CD4-positive, CD25-positive, alpha-beta regulatory T cell (primary cell): Measurements from ENCODE around the gene MYBL2. TPM values are rescaled to one million over a fixed set of nuclear protein-coding genes. Genes with fewer than 3 reads are reported as not detected.
"Not testable (repeated sequence)": the region's sequence is repeated elsewhere in the genome, so short reads cannot be mapped to it uniquely, and the experiment has no call there.

Experiments
- ATAC-seq, 2 donors: fragments of 150-1000 bp; cut with Tn5 transposase; one replicate each; pipeline ENCODE4 v1.10.0; 2021; ENCODE audit warnings: low read depth in 2 of 2, moderate number of reproducible peaks in 2 of 2, moderate library complexity in 1 of 2
- DNase-seq, 3 donors: peaks; one replicate each; pipeline versions ENCODE4 v3.0.0 to v3.0.0-alpha.2; 2012 to 2022; ENCODE audit warnings: mixed read lengths in 1 of 3
- H3K27ac ChIP-seq: one replicate; pipeline ENCODE4 v1.7.0; 2013; ENCODE audit warnings: mild to moderate bottlenecking, low read length; ENCODE audit not compliant: insufficient read depth, poor library complexity, severe bottlenecking
- H3K27me3 ChIP-seq: one replicate; pipeline ENCODE4 v1.7.0; 2013; ENCODE audit warnings: low read length; ENCODE audit not compliant: control insufficient read depth, insufficient read depth
- H3K36me3 ChIP-seq: one replicate; pipeline ENCODE4 v1.7.0; 2013; ENCODE audit warnings: mild to moderate bottlenecking, low read length, moderate library complexity; ENCODE audit not compliant: control insufficient read depth, insufficient read depth
- H3K4me1 ChIP-seq: 2 replicates; pipeline ENCODE4 v1.7.0; 2013; ENCODE audit warnings: mild to moderate bottlenecking, low read length; ENCODE audit not compliant: insufficient read depth, control insufficient read depth, poor library complexity, severe bottlenecking
- H3K4me3 ChIP-seq: one replicate; pipeline ENCODE4 v1.7.0; 2013; ENCODE audit warnings: low read depth, mild to moderate bottlenecking, low read length, moderate library complexity
- H3K9me3 ChIP-seq, 2 experiments: 1 replicate in 1 of 2; 2 replicates in 1 of 2; pipeline ENCODE4 v1.7.0; 2013; ENCODE audit warnings: low read length in 2 of 2, mild to moderate bottlenecking in 1 of 2, moderate library complexity in 1 of 2; ENCODE audit not compliant: control insufficient read depth in 2 of 2
- H3K27ac Mint-ChIP-seq, 3 donors: one replicate each; pipeline ENCODE4 v1.8.0; 2020 to 2022; ENCODE audit warnings: mild to moderate bottlenecking in 3 of 3, mixed read lengths in 3 of 3, moderate library complexity in 2 of 3
- H3K27me3 Mint-ChIP-seq: one replicate; pipeline ENCODE4 v1.8.0; 2022; ENCODE audit warnings: mild to moderate bottlenecking, mixed read lengths
- H3K36me3 Mint-ChIP-seq: one replicate; pipeline ENCODE4 v1.8.0; 2020; ENCODE audit warnings: mixed read lengths
- H3K4me1 Mint-ChIP-seq, 4 donors: one replicate each; pipeline ENCODE4 v1.8.0; 2020 to 2022; ENCODE audit warnings: mixed read lengths in 4 of 4, mild to moderate bottlenecking in 1 of 4
- H3K4me3 Mint-ChIP-seq, 4 donors: one replicate each; pipeline ENCODE4 v1.8.0; 2020 to 2022; ENCODE audit warnings: mild to moderate bottlenecking in 4 of 4, mixed read lengths in 4 of 4, moderate library complexity in 3 of 4
- H3K9me3 Mint-ChIP-seq, 7 donors: one replicate each; pipeline ENCODE4 v1.8.0; 2020 to 2022; ENCODE audit warnings: mixed read lengths in 7 of 7, mild to moderate bottlenecking in 3 of 7, moderate library complexity in 2 of 7
- polyA plus RNA-seq, 4 donors: library from polyadenylated mRNA; unstranded; fragments of 300-500 nt; fragmentation: Illumina TruSeq; gene quantifications; one replicate each; pipeline ENCODE4 v1.2.3, GENCODE V29; 2021
- total RNA-seq: library from RNA; stranded (reverse); gene quantifications from one replicate; pipeline ENCODE4 v1.2.3, GENCODE V29; 2022

The MYBL2 gene
- total and polyA plus RNA-seq, 5 donors from 2014 or later: 1.6 to 4.3 (median 2.7) TPM

DNA sequence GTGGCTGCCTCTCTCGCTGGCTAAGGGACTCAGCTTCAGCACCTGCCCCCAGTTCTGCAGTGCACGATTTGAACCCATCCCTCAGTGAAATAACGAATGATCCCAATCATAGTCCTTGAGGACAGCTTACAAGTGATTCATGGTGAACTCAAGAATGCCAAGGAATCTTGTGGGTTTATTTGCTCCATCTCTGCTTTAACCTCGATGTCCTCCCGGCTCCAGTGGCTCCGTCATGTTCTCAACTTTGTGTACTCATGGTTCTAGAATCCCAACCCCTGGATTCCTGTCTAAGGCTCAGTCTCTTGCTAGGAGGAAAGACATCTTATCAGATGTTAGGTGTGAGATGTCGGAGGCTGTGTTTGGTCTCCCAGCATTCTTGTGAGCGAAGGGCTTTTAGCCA lies 88.9 kb downstream of the MYBL2 start:
- Mint-ChIP-seq H3K36me3 (no peaks in the 10 kb centered on the region), H3K4me3 (no peak overlapping the region)

DNA sequence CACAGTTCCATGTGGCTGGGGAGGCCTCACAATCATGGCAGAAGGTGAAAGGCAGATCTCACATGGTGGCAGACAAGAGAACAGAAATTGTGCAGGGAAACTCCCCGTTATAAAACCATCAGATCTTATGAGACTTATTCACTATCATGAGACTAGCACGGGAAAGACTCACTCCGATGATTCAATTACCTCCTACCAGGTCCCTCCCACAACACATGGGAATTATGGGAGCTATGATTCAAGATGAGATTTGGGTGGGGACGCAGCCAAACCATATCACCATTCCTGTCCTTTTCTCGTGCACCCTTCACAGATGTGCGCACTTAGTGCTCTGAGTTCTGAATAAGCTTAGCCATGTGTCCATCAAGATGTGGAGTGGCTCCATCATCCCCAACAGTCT lies 91.0 kb downstream of the MYBL2 start:
- H3K27ac Mint-ChIP-seq, H3K9me3 Mint-ChIP-seq, H3K27me3 Mint-ChIP-seq, H3K27me3 ChIP-seq, H3K9me3 ChIP-seq, DNase-seq, H3K4me3 ChIP-seq, H3K36me3 ChIP-seq, H3K4me3 Mint-ChIP-seq, H3K27ac ChIP-seq, ATAC-seq, H3K36me3 Mint-ChIP-seq, H3K4me1 ChIP-seq: not testable (repeated sequence)
- peaks cover 0 to 39% (median 4%) of the 10 kb centered on the region in 4 donors for H3K4me1 Mint-ChIP-seq

More for the DNA sequence above, 88.9 kb downstream of the MYBL2 start:
- Histone ChIP-seq H3K27ac (no peak overlapping the region), H3K4me3 (no peak overlapping the region), H3K36me3 (no peaks in the 10 kb centered on the region), H3K27me3 (no peaks in the 10 kb centered on the region), H3K4me1 (peaks cover 19% of the 10 kb centered on the region), H3K9me3 (no peaks in the 10 kb centered on the region)
- Mint-ChIP-seq H3K27me3 (no peaks in the 10 kb centered on the region), H3K4me1 (peaks cover 7 to 43% (median 19%) of the 10 kb centered on the region in 4 donors), H3K27ac (no peak overlapping the region), H3K9me3 (peaks cover 0 to 2% (median 0%) of the 10 kb centered on the region in 7 donors)
- ATAC-seq: no peak
- DNase-seq: no peak

DNA sequence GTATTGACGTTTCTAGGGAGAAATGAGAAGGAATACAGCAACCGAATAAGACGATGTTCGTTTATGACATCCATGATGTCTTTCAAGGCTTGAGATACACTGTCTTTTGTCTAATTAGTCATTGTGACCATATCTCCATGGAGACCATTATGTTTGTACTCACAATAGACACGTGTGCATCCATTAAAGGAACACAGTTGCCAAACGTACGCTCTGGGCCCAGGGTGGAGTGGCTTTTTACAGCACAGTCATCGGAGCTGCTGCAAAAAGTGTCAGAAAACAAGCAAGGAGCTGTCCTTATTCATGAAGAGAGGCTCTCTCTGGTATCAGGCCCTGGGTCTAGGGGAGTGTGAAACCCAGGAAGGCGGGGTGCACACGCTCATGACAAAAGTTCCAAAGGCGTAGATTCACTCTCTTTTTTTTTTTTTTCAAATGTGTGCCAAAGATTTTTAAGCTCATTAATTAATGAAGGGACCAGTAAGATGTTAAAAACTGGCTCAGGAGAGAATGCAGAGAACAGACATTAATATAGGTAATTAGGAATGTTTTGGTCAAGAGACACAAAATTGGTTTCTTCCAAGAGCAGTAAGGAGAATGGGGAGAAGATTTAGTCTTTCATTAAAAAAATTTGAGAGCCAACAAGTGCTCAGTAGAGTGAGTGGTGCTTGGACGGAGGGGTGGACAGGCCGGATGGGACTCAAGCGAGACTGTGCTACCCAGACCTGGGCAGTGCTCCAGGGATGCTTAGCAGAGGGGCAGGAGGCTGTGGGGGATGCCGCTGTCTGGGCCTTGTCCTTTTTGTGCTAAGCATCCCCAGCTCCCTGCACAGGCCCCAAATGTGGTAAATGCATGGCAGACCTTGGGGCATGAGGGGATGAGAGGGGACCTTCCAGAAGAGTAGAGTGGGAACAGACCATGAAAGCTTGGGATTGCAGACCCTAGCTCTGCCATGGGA lies 94.7 kb downstream of the MYBL2 start:
- Histone ChIP-seq H3K4me1 (no peaks in the 10 kb centered on the region), H3K9me3 (no peaks in the 10 kb centered on the region), H3K27ac (no peak overlapping the region), H3K36me3 (no peaks in the 10 kb centered on the region), H3K27me3 (no peaks in the 10 kb centered on the region), H3K4me3 (no peak overlapping the region)
- peaks cover 0 to 25% (median 3%) of the 10 kb centered on the region in 4 donors for H3K4me1 Mint-ChIP-seq
- DNase-seq: no peak
- H3K27ac Mint-ChIP-seq: peak overlapping the region in 2 of 3 donors; percentile 44 to 63
- H3K4me3 Mint-ChIP-seq: no peak overlapping the region
- no peaks in the 10 kb centered on the region for H3K36me3 Mint-ChIP-seq
- H3K27me3 Mint-ChIP-seq: peaks cover 4% of the 10 kb centered on the region
- H3K9me3 Mint-ChIP-seq: no peaks in the 10 kb centered on the region
- peak; percentile 52 to 53 for ATAC-seq

DNA sequence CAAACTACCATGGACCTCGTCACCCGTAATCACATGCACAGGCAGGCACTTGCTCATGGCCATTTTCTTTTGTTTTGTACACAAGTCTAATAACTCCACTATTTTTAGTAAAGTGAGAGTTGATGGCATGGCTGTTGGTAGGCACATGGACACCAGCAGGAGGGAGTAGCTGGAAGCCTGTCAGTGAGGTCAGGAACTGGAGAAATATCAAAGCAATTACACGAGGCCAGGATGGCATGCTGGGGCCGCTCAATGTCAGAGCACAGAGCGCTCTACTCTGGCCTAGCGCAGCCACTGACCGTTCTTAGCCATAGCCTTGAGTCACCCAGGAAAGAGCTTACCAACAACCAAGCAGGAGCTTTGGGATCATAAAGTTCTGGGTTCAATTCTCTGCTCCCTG lies 96.0 kb downstream of the MYBL2 start:
- H3K27me3 Mint-ChIP-seq: peaks cover 4% of the 10 kb centered on the region
- no peaks in the 10 kb centered on the region for H3K4me1 ChIP-seq
- H3K27ac Mint-ChIP-seq: no peak overlapping the region

DNA sequence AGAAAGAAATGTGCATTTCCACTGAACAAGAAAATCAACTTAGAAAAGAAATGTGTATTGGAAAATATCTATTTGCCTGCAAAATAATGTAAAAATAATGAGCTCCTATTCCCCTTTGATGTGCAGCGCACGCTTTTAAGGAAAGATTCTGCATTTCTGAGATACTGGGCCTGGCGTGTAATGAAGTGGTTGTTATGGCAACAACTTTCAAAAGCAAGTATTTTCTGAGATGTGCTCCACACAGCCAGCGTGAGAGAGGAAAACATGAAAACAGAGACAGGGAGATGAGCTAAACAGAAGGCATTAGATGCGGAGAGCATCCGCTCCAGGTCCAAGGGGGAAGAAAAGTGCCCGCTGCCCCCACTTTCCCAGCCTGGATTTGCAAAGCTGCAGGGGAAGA lies 99.0 kb downstream of the MYBL2 start:
- Mint-ChIP-seq H3K4me1 (peaks cover 0 to 19% (median 3%) of the 10 kb centered on the region in 4 donors), H3K27ac (no peak overlapping the region), H3K36me3 (no peaks in the 10 kb centered on the region), H3K27me3 (peaks cover 4% of the 10 kb centered on the region), H3K4me3 (no peak overlapping the region), H3K9me3 (no peaks in the 10 kb centered on the region)
- Histone ChIP-seq H3K4me1 (no peaks in the 10 kb centered on the region), H3K36me3 (no peaks in the 10 kb centered on the region), H3K4me3 (no peak overlapping the region), H3K9me3 (no peaks in the 10 kb centered on the region), H3K27me3 (no peaks in the 10 kb centered on the region), H3K27ac (no peak overlapping the region)
- ATAC-seq (no peak), DNase-seq (no peak)

More for the DNA sequence above, 96.0 kb downstream of the MYBL2 start:
- Histone ChIP-seq H3K27ac (no peak overlapping the region), H3K9me3 (no peaks in the 10 kb centered on the region), H3K27me3 (no peaks in the 10 kb centered on the region), H3K4me3 (no peak overlapping the region), H3K36me3 (no peaks in the 10 kb centered on the region)
- DNase-seq: no peak
- H3K9me3 Mint-ChIP-seq: no peaks in the 10 kb centered on the region
- no peak for ATAC-seq
- no peak overlapping the region for H3K4me3 Mint-ChIP-seq
- H3K36me3 Mint-ChIP-seq: no peaks in the 10 kb centered on the region
- peaks cover 0 to 25% (median 3%) of the 10 kb centered on the region in 4 donors for H3K4me1 Mint-ChIP-seq

Other genes starting within 250 kb of the MYBL2 start
- 269 TPM for gene SRSF6, start 209.2 kb upstream of the MYBL2 start, total RNA-seq
- 10 to 100 TPM; 41.0 to 59.3 (median 51.6) TPM for gene SRSF6, start 209.2 kb upstream of the MYBL2 start, polyA plus RNA-seq
- gene L3MBTL1, start 159.4 kb upstream of the MYBL2 start, total RNA-seq: 17.2 TPM
- 1 to 10 TPM; 1.0 to 2.8 (median 1.5) TPM for gene L3MBTL1, start 159.4 kb upstream of the MYBL2 start, polyA plus RNA-seq
- gene SGK2, start 108.1 kb upstream of the MYBL2 start, total RNA-seq: 1.7 TPM
- not detected for gene SGK2, start 108.1 kb upstream of the MYBL2 start, polyA plus RNA-seq
- 13.1 TPM for gene IFT52, start 76.2 kb upstream of the MYBL2 start, total RNA-seq
- gene IFT52, start 76.2 kb upstream of the MYBL2 start, polyA plus RNA-seq: 10 to 100 TPM; 24.0 to 34.1 (median 27.9) TPM
- gene GTSF1L, start 59.9 kb downstream of the MYBL2 start, total RNA-seq: 1.1 TPM
- gene GTSF1L, start 59.9 kb downstream of the MYBL2 start, polyA plus RNA-seq: 1 to 10 TPM in 3 of 4 donors, under 1 TPM in 1; 0.98 to 3.0 (median 1.7) TPM
- gene TOX2, start 247.7 kb downstream of the MYBL2 start, total RNA-seq: 9.2 TPM
- 1 to 10 TPM; 2.0 to 5.6 (median 2.8) TPM for gene TOX2, start 247.7 kb downstream of the MYBL2 start, polyA plus RNA-seq